GM19452 (cell line): ENCODE measurements around the gene C1orf167.

Experiments
- ATAC-seq: cut with Tn5 transposase; IDR thresholded peaks from one replicate; pipeline ENCODE4 v1.9.1; 2021; ENCODE audit not compliant: unreplicated experiment

Gene C1orf167

GRCh38 chr1:11782127-11782708 lies 20.2 kb downstream of the C1orf167 start:
- ATAC-seq: no peak

DNA sequence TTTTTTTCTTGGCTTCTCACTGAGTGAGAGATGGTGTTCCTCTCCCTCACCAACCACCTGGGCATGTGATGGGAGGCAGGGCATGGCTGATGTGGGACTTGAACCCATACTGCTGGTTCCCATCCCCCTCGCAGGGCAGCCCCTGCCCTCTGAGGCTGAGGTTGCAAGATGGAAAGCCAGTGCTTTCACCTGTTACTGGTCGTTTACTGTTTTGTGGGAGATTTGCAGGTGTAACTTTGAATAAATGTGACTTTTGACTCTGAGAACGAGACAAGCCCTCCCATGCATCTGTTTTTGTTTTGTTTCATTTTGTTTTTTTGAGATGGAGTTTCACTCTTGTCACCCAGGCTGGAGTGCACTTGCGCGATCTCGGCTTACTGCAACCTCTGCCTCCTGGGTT lies 21.6 kb downstream of the C1orf167 start:
- no peak for ATAC-seq

DNA sequence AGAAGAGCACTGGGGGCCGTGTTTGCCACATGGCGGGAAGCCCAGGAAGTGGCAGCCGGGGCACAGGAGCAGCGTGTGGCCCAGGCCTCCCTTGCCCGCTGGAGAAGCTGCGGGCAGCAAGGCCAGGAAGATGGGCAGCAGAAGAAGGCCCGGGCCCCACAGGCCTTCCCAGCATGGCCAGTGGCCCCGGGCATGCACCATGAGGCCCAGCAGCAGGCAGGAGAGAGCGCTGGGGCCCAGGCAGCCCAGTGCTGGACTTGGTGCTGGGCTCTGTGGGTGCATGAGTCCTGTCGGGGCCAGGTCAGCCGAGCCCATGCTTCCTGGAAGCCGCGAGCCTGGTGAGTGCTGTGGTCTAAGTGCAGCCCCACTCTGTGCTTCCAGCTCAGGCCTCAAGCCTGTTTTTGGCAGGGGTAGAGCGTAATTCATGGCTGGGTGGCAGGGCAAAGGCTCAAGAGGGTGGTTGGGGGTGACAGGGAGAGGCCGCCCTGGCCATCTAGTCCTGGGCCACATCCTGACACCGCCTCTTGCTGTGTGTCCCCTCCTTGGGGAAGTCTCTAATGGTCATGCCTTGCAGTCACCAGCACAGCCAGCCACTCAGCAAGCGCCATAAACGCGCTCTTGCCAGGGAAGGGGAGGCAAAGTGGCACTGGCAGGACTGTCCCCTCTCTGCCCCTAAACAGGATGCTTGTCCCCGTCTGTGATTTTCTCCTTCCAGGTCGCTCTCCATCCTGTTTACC lies 22.4 kb downstream of the C1orf167 start:
- ATAC-seq: no peak

GRCh38 chr1:11784993-11785769 lies 23.2 kb downstream of the C1orf167 start:
- no peak for ATAC-seq

DNA sequence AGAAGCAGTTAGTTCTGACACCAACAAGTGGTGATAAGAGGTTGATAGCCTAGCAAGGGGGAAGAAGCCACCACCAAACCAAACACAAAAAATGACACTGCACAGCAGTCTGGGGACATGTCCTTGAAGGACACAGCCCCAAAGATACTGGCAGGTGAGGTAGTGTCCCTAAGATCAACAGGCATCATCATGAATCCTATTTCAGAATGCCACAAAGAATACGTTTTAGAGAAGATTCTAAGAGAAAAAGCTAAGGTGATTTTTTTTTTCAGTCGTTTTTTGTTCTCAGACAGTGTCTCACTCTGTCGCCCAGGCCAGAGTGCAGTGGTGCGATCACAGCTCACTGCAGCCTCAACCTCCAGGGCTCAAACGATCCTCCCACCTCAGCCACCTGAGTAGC lies 24.2 kb downstream of the C1orf167 start:
- no peak for ATAC-seq

DNA sequence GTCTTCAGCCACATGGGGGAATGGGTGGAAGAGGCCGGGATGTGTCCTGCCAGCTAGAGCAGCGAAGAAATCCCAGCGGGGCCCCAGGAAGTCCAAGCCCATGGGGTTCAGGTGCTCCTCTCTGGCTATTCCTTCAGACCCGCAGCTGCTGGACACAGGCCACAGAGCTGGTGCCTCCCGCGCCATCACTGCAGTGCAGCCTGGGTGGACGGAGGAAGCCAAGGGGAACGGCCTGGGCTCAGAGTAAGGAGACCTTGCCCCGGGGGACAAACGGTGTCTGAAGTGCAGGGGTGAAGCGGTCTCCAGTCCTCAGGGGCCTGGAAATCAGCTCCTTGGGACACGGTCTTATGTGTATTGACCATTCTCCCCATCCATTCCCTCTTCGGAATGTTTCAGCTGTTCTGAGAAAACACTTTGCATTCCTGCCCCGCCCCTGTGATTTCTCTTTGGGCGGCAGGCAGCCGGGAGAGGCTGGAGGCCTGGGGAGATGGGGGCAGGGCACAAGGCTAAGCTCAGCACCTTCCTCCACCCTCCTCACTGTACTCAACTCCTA lies 25.3 kb downstream of the C1orf167 start:
- no peak for ATAC-seq

GRCh38 chr1:11787804-11788436 lies 25.9 kb downstream of the C1orf167 start:
- ATAC-seq: no peak

- ATAC-seq: no peak
Observed at GRCh38 chr1:11788549-11789053, 26.6 kb downstream of the C1orf167 start.

DNA sequence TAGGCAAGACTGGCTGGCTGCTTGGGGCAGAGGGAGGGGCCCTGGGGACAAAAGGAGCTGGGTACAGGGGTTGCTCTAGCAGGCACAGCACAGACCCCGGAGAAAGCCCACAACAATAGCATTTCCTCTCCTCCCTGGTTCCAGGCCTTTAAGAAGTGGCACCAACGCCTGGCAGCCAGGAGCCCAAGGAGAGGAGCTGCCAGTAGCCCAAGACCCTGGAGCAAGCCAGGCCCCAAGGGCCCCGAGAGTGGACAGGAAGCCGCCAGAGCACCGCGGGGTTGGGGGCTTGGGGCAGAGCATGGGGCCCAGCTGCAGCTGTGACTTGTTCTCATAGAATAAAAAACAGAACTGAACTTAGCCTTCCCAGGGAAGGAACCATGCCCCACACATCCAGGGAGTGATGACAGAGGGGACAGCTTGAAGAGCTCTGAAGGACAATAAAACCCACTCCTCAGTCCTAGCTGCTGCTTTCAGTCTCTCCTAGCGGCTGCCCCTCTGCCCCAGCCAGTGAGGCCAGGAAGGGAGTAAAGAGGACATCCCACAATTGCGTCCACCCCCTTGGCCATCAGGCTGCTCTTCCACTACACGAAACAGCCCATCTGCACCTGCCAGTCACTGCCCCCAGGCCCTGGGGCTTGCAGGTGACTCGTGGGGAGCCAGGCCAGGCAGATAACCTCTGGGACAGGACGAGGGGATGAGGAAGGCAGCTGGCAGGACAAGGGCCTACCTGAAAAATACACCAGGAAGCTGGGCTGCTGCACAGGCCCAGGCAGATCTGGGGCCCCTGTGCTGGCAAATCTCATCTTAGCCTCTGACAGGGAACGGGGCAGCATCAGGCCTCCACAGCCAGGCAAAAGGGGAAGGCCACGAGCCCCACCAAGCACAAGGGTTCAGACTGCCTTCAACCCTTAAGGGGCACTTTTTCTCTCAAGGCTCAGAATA lies 27.4 kb downstream of the C1orf167 start:
- ATAC-seq: no peak

GRCh38 chr1:11790101-11790879 lies 28.3 kb downstream of the C1orf167 start:
- no peak for ATAC-seq

GRCh38 chr1:11790880-11791715 lies 29.1 kb downstream of the C1orf167 start:
- ATAC-seq: no peak

GRCh38 chr1:11792106-11792505 lies 30.1 kb downstream of the C1orf167 start:
- no peak for ATAC-seq

GRCh38 chr1:11793819-11794218 lies 31.8 kb downstream of the C1orf167 start:
- ATAC-seq: no peak

DNA sequence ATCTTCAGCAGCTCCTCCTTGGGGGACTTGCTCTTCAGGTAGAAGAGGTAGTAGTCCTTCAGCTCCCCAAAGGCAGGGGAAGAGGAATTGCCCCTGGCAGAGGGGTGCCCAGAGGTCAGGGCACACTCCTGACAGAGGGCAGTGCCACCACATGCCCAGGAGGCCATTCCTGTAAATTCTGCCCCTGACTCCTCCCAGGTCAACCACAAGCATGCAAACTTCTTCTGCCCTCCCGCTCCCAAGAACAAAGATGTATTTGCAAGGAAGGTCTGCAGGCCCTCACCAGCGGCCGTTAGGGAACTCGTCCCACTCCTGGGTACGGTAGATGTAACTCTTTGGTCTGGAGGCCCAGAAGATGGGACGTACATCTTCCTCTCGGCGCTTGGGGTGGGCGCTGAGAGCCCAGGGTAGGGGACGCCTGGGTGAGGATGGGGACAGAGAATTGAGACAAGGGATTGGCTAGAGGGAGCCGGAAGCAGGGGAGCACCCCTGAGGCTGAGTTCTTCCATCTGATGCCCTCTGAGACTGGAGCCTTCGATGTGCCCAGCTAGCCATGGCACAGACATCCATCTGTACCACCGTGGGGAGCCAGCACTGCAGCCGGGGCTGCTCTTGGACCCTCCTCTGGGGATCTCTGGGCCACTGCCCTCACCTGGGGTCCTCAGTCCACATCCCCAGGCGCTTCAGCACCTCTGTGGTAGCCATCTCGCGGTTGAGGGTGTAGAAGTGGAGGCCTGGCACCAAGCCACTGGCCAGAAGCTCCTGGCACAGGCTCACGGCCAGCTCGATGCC lies 32.6 kb downstream of the C1orf167 start:
- no peak for ATAC-seq

DNA sequence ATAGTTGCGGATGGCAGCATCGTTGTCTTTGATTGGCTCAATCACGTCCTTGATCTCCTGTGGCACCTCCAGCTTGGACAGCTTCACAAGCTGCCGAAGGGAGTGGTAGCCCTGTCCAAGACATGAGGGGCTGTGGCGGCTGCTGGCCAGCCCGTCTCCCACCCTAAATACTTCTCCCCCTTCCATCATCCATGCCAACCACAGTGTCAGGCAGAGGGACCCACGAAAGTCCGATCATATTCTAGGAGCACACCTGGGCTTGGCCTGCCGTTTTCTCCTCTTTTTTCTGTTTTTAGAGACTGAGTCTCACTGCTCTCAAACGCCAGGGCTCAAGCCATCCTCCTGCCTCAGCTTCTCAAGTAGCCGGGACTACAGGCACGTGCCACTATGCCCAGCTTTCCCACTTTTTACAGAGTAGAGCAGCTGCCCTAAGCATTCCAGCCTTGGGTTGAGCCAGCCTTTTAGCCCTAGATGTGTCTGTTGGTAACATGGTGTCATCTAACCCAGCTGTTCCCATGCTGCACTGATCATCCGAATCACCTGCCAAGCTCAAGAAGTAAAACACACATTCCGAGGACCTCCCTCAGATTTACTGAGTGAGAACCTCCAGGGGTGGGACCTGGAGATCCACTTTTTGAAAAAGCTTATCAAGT lies 33.4 kb downstream of the C1orf167 start:
- no peak for ATAC-seq

- ATAC-seq: no peak
Observed at GRCh38 chr1:11796036-11796828, 34.2 kb downstream of the C1orf167 start.
